ENCODE measurements around the gene RBM39.
"Not testable (repeated sequence)": the region's sequence is repeated elsewhere in the genome, so short reads cannot be mapped to it uniquely, and the experiment has no call there.

Gene RBM39

DNA sequence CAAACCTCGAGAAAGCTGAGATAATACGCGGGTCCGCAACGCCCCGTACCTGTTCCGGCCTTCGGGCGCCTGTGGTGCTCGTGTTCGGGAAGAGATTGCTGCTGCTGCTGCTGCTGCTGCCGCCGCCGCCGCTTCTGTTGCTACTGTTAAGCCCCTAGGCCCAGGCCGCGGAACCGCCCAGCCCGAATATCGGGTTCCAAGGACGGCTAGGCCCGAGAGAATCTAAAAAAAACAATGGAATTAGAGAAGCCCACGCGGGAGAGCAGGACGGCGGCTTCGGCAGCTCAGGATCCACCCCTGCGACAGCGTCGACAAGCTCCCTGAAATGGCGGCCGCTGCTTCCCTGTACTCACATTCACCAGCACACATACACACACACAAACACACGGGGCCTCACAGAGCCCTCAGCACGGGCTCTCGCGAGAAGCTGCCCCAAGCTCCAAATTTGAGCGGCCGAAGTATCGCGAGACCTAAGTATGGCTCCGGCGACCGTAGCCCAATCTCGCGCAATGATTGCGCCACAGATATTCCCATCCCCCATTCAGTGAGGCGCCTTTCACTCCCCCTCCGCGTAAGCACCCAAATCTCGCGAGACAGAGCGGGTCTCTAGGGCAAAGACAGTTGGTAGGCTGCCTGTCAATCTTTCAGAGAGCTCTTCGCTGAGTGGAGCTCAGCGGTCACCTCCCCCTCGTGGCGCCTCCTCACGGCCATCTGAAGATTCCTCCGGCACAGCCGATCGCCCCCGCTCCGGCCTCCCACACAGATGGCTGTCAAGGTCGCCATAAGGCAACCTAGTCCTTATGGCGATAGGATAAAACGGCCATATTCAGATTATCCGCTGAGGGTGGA lies at the start of gene RBM39:
Gene RBM39 (minus strand): TSS at position 369 of the 849 bp plus-strand sequence. CDS start 1,386 bp downstream, outside the sequence.
- DNase-seq (ENCODE audit: low spot score), result peak; percentile 100

DNA sequence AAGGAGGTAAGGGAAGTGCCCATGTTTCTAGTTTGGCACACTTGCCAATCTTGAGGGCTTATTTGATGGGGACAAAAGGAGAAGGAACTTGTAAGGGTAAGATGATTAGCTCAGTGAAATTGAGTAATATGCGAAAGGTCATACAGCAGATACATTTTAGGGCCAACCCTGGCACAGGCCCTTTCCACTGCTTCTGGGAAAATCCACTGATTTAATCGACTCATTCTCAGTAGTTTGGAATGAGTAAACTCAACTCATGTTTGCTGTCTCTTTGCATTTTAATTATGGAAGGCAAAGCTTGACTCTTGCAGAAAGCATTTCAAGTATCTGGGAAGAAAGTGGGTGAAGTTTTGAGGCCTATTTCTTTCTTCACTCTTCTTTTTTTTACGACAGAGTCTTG lies 49.8 kb upstream of the RBM39 start:
- no peak for DNase-seq (ENCODE audit: low spot score)

DNA sequence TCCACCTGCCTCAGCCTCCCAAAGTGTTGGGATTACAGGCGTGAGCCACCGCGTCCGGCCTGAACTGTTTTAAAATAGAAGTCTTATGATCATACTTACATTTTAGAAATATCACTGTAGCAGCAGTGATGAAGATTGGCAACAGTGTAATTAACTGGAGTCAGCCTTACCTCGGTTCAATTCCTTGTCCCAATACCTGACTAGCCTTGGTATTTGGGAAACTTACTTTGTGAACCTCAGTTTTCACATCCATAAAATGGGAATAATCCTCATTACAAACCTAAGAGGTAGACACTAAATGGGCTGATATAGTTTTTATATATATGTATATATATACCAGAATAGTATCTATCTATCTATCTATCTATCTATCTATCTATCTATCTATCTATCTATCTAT lies 49.0 kb upstream of the RBM39 start:
- DNase-seq (ENCODE audit: low spot score), result no peak

- no peak for DNase-seq (ENCODE audit: low spot score)
Observed at GRCh38 chr20:35788796-35789195, 46.7 kb upstream of the RBM39 start.

DNA sequence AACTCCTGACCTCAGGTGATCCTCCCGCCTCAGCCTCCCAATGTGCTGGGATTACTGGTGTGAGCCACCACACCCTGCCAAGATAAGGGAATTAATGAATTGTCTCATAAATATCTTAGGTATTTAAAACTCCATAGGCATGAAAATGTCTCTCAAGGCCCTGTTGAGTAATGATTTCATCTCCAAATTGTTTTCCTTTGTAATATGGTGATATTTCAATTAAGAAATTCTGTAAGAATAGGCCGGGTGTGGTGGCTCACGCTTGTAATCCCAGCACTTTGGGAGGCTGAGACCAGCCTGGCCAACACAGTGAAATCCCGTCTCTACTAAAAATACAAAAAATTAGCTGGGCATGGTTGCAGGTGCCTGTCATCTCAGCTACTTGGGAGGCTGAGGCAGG lies 43.5 kb upstream of the RBM39 start:
- DNase-seq (ENCODE audit: low spot score), result not testable (repeated sequence)

DNA sequence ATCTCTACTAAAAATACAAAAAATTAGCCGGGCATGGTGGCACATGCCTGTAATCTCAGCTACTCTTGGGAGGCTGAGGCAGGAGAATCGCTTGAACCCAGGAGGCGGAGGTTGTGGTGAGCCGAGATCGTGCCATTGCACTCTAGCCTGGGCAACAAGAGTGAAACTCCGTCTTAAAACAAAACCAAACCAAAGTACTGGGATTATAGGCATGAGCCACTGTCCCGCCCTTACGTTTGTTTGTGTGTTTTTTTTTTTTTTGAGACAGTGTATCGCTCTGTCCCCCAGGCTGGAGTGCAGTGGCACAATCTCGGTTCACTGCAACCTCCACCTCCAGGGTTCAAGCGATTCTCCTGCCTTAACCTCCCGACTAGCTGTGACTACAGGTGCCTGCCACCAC lies 41.8 kb upstream of the RBM39 start:
- not testable (repeated sequence) for DNase-seq (ENCODE audit: low spot score)

DNA sequence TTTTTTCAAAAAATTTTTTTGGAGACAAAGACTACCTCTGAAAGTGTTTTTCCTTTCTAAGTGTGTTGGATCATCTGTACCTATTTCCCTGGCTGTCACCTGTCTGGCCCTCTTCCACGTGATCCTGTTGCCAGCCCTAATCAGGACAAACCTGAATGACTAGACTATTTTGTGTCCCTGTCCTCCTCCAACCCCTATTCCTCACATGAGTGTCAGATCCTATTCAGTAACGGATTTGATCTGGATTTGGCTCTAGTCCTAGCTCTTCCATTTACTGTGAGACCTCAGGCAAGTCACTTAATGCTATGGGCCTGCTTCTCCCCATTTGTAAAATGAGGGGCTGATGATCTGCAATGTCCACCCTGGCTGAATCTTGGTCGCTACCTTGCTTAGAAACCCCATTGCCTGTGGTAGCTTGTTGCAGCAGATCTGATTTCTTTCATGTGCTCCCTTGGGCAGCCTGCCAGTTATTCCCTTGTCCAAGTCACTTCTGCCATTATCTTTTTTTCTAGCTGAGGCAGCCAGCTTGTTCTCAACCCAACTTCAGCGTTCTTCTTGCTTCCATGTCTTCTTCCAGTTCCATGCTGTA lies 34.5 kb upstream of the RBM39 start:
- peak; percentile 65 for DNase-seq (ENCODE audit: low spot score)

DNA sequence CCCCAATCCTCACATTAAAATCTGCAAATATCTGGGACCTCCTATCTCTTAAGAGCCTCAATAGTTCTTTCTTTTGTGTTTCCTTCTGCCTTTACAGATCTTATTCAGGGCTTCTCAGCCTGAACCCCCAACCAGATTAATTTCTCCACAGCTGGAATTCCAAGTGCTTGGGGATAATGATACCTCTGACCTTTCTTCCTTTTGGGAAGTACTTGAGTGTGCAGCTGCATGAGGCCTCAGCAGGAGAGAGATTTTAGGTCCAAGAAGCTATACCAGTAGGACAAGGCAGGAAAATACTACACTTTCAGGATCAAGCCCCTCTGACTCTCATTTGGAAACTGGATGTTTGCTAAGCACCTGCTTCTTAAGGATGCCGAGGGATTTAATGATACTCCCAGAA lies 32.3 kb upstream of the RBM39 start:
- DNase-seq (ENCODE audit: low spot score), result no peak

DNA sequence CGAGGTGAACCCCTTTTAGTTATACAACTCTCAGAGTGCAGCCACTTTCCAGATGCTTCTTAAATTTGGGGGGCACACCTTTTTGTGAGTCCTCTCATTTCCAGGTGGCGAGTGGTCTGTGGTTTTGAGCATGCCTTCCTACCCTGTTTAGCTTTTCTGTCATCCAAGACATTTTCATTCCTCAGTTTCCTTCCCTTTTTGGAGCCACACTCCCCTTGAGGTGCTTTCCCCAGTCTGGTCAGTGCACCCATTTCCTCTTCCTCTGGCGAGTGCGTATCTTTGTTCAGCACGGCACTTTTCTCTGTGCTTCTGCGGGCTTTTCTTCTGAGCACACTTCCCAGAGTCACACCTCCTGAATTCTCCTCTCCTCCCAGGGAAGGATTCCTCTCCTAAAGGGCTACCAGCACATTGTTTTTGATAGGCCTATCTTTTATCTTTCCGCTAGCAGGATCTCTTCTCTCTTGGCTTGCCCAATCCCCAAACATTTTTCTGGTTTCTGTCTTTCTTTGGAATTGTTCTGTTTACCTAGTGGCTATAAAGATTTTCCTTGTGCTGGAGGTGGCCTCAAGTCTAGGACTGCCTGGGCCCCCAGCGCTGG lies 31.2 kb upstream of the RBM39 start:
- peak; percentile 25 for DNase-seq (ENCODE audit: low spot score)

GRCh38 chr20:35772563-35773058 lies 30.6 kb upstream of the RBM39 start:
- no peak for DNase-seq (ENCODE audit: low spot score)

DNA sequence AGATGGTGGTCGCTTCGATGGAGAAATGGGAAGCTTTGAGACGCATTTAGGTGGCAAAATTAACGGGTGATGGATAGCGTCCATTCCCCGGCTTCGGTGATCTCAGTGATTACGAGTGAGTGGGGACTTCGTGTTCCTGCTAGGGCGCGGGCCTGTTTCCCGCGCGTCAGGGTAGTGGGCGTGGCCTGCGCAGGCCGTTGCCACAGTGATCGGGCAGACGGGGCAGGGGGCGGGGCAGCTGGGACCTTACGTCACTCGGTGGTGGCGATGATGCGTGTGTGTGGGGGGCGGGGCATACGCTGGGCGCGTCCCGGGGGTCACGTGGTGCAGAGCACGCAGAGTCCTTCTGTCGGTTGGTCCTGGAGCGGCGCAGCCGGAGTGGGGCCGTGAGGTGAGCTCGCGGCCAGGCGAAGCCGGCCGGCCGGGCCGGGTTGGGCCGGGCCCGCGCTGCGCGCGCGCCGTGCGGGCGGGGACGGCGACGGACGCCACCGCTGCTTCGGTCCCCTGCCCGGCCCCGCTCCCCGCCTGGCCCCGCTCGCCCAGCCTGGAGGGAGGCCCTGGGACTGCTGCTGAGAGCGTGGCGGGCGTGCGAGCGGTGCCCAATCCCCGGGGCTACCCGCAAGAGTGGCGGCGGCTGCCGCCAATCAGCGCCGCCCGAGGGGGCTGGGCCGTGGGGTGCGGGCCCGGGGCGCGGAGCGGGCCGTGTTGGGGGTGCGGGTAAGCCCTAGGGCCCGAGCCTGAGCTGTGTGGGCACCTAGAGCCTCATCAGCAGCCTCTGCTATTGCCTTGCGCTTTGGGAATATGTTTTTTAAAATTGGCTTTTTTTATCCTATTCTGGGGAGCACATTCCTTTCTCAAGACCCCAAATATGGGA lies 29.9 kb upstream of the RBM39 start, which contains the start of gene PHF20:
Gene PHF20 (plus strand): TSS at position 327 of the 874 bp plus-strand sequence. CDS start 29,508 bp downstream, outside the sequence.
- peak; percentile 96 for DNase-seq (ENCODE audit: low spot score)

DNA sequence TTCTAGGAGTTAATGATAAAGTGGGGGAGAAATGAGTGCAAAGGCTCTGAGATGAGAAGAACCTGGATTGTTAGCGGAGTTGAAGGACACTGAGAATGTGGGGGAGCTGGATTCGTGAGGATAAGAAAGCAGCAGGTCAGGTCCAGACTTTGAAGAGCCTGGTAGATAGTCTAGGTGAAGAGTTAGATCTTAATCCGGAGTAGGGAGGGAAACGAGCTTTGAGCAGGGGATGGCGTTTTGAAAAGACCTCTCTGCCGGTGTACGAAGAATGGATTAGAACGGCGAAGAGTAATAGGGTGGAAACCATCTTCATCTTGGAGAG lies 29.3 kb upstream of the RBM39 start:
- no peak for DNase-seq (ENCODE audit: low spot score)

DNA sequence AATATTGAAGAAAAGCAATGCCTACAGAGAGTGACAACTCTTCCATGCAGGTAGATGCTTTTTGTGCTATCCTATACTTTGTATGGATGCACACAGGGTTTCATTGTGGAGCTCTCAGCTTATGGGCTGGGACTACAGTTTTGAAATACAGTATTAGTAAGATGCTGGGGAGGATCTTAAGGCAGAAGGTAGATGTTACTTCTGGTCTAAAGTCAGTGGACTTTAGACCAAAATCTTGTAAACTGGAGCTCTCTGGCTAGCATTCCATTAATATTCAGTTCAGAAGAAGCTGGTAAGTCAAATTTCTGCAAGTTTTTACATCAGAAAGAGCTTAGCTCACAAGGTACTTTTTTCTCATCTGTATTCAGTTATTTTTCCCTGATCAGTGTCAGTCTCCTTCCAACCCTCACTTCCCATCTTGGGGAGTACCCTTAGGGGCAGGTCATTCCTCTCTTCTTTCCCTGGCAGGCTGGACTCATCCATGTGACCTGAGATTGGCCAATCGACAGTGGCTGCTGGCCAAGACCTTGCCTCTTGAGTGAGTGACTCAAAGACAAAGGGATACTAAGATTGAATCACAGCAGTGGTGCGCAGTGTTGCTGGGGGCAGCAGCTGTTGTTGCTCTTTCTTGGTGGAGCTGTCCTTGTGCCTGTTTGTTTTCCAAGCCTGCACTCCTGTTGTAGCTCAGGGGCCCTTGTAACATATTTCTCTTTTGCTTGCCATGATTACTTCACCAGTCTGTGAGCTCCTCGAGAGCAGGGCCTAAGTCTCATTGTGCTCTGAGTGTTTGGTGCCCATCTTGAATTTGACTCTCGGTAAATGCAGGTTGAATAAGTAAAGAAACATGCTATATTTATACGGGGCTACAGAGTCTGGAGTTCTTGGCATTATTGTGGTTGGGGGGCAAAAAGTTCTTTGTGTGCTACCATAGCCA lies 26.9 kb upstream of the RBM39 start:
- DNase-seq (ENCODE audit: low spot score), result peak; percentile 86

DNA sequence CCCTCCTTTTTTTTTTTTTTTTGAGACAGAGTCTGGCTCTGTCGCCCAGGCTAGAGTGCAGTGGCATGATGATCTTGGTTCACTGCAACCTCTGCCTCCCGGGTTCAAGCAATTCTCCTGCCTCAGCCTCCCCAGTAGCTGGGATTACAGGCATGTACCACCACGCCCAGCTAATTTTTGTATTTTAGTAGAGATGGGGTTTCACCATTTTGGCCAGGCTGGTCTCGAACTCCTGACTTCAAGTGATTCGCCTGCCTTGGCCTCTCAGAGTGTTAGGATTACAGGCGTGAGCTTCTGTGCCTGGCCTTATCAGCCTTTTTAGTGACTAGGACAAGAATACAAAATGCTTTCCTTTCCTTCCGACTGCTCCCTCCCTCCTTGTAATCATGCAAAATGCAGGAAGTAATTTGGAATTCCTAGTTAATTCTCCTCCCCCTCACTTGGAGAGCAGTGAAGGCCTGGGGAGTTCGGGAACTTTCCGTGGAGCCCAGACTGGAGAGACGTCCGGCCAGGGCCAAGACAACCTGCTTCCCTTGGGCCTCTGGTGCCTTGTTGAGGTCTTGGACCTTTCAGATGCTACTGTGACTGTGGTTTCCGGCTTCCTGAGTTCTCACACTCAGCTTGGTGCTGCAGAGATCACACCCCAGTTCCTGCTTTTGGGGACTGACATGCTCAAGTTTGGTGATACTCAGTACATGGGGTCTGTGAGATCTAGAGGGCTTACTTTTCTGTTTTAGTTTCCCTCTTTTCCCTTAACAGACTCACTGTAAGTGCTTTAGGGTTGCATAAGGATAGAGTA lies 25.8 kb upstream of the RBM39 start:
- peak; percentile 30 for DNase-seq (ENCODE audit: low spot score)

DNA sequence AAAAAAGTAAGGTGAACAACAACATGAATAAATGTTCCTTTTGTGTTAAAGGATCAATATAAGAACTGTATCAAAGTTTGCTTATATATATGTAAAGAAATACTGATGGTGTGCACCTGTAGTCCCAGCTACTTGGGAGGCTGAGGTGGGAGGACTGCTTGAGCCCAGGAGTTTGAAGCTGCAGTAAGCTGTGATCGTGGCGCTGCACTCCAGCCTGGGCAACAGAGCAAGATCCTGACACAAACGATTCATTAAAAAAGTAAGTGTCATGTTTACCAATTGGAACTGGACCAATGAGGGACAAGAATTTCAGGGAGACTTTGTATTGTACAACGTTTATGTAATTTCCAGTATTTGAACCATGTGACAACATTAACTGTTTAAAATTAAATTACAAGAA lies 24.8 kb upstream of the RBM39 start:
- DNase-seq (ENCODE audit: low spot score), result no peak

DNA sequence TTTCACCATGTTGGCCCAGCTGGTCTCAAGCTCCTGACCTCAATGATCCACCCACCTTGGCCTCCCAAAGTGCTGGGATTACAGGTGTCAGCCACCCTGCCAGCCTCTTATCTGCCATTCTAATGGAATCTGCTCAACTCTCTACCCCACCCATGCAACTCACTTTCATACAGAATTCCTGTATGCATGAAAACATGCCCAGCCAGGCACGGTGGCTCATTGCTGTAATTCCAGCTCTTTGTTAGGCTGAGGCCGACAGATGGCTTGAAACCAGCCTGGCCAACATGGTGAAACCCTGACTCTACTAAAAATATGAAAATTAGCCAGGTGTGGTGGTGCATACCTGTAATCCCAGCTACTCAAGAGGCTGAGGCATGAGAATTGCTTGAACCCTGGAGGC lies 22.9 kb upstream of the RBM39 start:
- not testable (repeated sequence) for DNase-seq (ENCODE audit: low spot score)

DNA sequence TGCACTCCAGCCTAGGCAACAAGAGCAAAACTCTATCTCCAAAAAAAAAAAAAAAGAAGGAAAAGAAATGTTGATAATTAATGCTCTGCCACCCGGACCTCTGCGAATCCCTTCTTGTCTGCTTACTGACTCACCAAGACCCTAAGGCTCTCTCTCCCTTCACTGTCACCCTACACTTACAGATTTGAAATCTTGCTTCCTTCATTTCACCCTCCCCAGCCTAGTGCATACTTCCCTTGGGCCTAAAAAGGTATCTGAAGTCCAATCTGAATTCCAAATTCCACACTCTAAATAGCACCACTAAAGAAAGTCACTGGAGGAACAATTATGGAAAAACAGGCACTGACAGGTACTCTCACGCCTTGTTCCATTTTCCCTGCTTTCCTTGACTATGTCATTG lies 20.4 kb upstream of the RBM39 start:
- no peak for DNase-seq (ENCODE audit: low spot score)

GRCh38 chr20:35761548-35761947 lies 19.5 kb upstream of the RBM39 start:
- DNase-seq (ENCODE audit: low spot score), result not testable (repeated sequence)

GRCh38 chr20:35757098-35757705 lies 15.1 kb upstream of the RBM39 start:
- DNase-seq (ENCODE audit: low spot score), result no peak

DNA sequence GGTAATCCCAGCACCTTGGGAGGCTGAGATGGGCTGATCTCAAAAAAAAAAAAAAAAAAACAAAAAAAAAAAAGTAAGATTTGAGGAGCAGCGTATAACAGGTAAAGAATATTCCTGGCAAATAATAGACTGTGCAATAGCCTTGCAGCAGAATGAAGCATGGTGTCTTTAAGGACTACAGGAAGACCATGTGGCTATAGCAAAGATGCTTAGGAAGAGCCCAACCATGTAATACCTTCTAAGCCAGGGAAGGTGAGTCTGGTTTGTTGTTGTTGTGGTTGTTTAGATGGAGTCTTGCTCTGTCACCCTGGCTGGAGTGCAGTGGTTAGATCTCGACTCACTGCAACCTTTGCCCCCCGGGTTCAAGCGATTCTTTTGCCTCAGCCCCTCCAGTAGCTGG lies 14.3 kb upstream of the RBM39 start:
- no peak for DNase-seq (ENCODE audit: low spot score)

All from cerebellar cortex (tissue), 1 donor.